Measurements from ENCODE around the gene SCAMP2. TPM values are rescaled to one million over a fixed set of nuclear protein-coding genes. Genes with fewer than 3 reads are reported as not detected.

The SCAMP2 gene
- total and polyA plus RNA-seq, 4 donors: 21.7 to 42.5 (median 29.1) TPM

DNA sequence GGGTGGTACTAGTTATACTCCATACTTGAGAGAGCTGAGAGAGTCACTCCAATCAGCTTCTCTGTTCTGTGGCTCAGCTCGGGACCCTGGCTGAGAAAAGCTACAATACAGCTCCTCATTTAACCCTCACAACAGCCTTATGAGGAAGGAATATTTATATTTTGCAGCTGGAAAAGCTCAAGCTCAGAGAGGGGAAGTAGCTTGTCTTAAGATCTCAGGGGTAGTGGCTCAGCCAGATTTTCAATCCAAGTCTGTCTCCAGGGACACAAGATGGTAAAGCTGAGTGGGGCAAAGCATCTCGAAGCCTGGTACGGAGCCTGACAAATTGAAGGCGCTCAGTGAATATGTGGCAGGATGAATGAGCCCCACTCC is 14.8 kb downstream of the SCAMP2 start:
- H3K4me3 ChIP-seq (ENCODE audit: low read depth in 1 of 3, low read length in 3 of 3): no peak overlapping the region
- 91% methylated on average over 4 of the region's 4 CpGs for WGBS
- peaks cover 0 to 12% (median 2%) of the 10 kb centered on the region in 4 donors for H3K36me3 ChIP-seq (ENCODE audit: control insufficient read depth in 4 of 4, insufficient read depth in 3 of 4, low read depth in 1 of 4, low read length in 3 of 4)
- peaks cover 0 to 5% (median 0%) of the 10 kb centered on the region in 4 donors for H3K4me1 ChIP-seq (ENCODE audit: control insufficient read depth in 4 of 4, insufficient read depth in 4 of 4, low read length in 3 of 4)
- H3K9ac ChIP-seq (ENCODE audit: low read depth in 1 of 2, low read length in 2 of 2): no peak overlapping the region
- no peaks in the 10 kb centered on the region for H3K27me3 ChIP-seq (ENCODE audit: control insufficient read depth in 4 of 4, insufficient read depth in 4 of 4, low read length in 3 of 4)
- no peaks in the 10 kb centered on the region for H3K9me3 ChIP-seq (ENCODE audit: control insufficient read depth in 4 of 4, low read length in 3 of 4)
- TF ChIP-seq EGR1 (IDR thresholded peaks at IDR 0.05; ENCODE audit: low read depth in 2 of 2) (no peak), JUND (IDR thresholded peaks at IDR 0.05) (no peak), SP1 (IDR thresholded peaks at IDR 0.05) (no peak), GABPA (IDR thresholded peaks at IDR 0.05 in 1 of 2, conservative IDR thresholded peaks at IDR 0.05 in 1 of 2) (no peak), HNF4G (IDR thresholded peaks at IDR 0.05) (no peak), TAF1 (conservative IDR thresholded peaks at IDR 0.05) (no peak), FOXA2 (IDR thresholded peaks at IDR 0.05) (no peak), RXRA (IDR thresholded peaks at IDR 0.05) (no peak), YY1 (IDR thresholded peaks at IDR 0.05) (no peak)
- TF ChIP-seq, protein P1, sequence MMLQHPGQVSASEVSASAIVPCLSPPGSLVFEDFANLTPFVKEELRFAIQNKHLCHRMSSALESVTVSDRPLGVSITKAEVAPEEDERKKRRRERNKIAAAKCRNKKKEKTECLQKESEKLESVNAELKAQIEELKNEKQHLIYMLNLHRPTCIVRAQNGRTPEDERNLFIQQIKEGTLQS (IDR thresholded peaks at IDR 0.05): no peak
- TF ChIP-seq, protein P2, sequence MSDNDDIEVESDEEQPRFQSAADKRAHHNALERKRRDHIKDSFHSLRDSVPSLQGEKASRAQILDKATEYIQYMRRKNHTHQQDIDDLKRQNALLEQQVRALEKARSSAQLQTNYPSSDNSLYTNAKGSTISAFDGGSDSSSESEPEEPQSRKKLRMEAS (IDR thresholded peaks at IDR 0.05): no peak
- TF ChIP-seq, protein P3, sequence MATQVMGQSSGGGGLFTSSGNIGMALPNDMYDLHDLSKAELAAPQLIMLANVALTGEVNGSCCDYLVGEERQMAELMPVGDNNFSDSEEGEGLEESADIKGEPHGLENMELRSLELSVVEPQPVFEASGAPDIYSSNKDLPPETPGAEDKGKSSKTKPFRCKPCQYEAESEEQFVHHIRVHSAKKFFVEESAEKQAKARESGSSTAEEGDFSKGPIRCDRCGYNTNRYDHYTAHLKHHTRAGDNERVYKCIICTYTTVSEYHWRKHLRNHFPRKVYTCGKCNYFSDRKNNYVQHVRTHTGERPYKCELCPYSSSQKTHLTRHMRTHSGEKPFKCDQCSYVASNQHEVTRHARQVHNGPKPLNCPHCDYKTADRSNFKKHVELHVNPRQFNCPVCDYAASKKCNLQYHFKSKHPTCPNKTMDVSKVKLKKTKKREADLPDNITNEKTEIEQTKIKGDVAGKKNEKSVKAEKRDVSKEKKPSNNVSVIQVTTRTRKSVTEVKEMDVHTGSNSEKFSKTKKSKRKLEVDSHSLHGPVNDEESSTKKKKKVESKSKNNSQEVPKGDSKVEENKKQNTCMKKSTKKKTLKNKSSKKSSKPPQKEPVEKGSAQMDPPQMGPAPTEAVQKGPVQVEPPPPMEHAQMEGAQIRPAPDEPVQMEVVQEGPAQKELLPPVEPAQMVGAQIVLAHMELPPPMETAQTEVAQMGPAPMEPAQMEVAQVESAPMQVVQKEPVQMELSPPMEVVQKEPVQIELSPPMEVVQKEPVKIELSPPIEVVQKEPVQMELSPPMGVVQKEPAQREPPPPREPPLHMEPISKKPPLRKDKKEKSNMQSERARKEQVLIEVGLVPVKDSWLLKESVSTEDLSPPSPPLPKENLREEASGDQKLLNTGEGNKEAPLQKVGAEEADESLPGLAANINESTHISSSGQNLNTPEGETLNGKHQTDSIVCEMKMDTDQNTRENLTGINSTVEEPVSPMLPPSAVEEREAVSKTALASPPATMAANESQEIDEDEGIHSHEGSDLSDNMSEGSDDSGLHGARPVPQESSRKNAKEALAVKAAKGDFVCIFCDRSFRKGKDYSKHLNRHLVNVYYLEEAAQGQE (IDR thresholded peaks at IDR 0.05): no peak
- TF ChIP-seq, protein P4, sequence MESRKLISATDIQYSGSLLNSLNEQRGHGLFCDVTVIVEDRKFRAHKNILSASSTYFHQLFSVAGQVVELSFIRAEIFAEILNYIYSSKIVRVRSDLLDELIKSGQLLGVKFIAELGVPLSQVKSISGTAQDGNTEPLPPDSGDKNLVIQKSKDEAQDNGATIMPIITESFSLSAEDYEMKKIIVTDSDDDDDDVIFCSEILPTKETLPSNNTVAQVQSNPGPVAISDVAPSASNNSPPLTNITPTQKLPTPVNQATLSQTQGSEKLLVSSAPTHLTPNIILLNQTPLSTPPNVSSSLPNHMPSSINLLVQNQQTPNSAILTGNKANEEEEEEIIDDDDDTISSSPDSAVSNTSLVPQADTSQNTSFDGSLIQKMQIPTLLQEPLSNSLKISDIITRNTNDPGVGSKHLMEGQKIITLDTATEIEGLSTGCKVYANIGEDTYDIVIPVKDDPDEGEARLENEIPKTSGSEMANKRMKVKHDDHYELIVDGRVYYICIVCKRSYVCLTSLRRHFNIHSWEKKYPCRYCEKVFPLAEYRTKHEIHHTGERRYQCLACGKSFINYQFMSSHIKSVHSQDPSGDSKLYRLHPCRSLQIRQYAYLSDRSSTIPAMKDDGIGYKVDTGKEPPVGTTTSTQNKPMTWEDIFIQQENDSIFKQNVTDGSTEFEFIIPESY (IDR thresholded peaks at IDR 0.05): no peak
- no peak overlapping the region for H3K27ac ChIP-seq (ENCODE audit: low read depth in 1 of 2, low read length in 2 of 2)
- DNase-seq (ENCODE audit: low spot score): no peak

DNA sequence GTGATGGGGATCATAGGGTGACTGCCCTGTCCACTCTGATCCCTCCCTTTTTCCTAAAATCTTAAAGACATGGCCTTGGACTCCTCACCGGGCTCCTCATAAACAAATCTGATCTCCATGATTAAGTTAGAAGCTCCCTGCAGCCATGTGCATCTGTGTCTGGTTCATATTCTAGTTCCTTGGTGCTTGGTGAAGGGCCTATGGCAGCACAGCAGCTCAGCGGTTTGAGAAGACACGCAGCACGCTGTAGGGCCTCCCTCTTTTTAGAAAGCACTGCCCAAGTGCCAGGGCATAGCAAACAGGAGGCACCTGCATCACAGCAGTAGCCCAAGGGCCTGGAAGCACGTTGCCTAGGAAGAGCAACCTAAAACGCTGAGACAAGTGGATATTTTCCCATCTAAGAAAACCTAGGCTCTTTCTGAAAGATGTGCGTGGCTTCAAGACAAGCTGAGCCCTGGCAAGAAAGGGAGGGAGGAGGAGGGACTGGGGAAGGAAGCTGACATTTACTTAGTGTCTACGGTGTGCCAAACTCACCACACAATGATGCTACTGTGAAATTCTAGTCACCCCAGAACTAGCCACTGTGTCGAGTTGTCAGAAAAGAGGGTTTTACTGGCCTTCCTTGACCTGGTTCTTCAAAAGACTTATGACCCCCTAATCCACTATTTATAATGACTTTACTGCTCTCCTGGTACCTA is 15.3 kb downstream of the SCAMP2 start:
- Histone ChIP-seq H3K9me3 (ENCODE audit: control insufficient read depth in 4 of 4, low read length in 3 of 4) (no peaks in the 10 kb centered on the region), H3K4me1 (ENCODE audit: control insufficient read depth in 4 of 4, insufficient read depth in 4 of 4, low read length in 3 of 4) (peaks cover 0 to 5% (median 0%) of the 10 kb centered on the region in 4 donors), H3K4me3 (ENCODE audit: low read depth in 1 of 3, low read length in 3 of 3) (no peak overlapping the region), H3K27ac (ENCODE audit: low read depth in 1 of 2, low read length in 2 of 2) (no peak overlapping the region), H3K27me3 (ENCODE audit: control insufficient read depth in 4 of 4, insufficient read depth in 4 of 4, low read length in 3 of 4) (no peaks in the 10 kb centered on the region), H3K9ac (ENCODE audit: low read depth in 1 of 2, low read length in 2 of 2) (no peak overlapping the region), H3K36me3 (ENCODE audit: control insufficient read depth in 4 of 4, insufficient read depth in 3 of 4, low read depth in 1 of 4, low read length in 3 of 4) (peaks cover 0 to 17% (median 4%) of the 10 kb centered on the region in 4 donors)
- no peak for DNase-seq (ENCODE audit: low spot score)
- 77% methylated on average over 9 of the region's 9 CpGs for WGBS
- TF ChIP-seq GABPA (IDR thresholded peaks at IDR 0.05 in 1 of 2, conservative IDR thresholded peaks at IDR 0.05 in 1 of 2): no peak
- TF ChIP-seq RAD21 (IDR thresholded peaks at IDR 0.05): no peak
- no peak for TF ChIP-seq FOXA1 (IDR thresholded peaks at IDR 0.05)
- no peak for TF ChIP-seq EGR1 (IDR thresholded peaks at IDR 0.05; ENCODE audit: low read depth in 2 of 2)
- no peak for TF ChIP-seq YY1 (IDR thresholded peaks at IDR 0.05)
- no peak for TF ChIP-seq TAF1 (conservative IDR thresholded peaks at IDR 0.05)
- TF ChIP-seq RXRA (IDR thresholded peaks at IDR 0.05): no peak
- TF ChIP-seq FOXA2 (IDR thresholded peaks at IDR 0.05): no peak
- no peak for TF ChIP-seq SP1 (IDR thresholded peaks at IDR 0.05)
- TF ChIP-seq, protein P5, sequence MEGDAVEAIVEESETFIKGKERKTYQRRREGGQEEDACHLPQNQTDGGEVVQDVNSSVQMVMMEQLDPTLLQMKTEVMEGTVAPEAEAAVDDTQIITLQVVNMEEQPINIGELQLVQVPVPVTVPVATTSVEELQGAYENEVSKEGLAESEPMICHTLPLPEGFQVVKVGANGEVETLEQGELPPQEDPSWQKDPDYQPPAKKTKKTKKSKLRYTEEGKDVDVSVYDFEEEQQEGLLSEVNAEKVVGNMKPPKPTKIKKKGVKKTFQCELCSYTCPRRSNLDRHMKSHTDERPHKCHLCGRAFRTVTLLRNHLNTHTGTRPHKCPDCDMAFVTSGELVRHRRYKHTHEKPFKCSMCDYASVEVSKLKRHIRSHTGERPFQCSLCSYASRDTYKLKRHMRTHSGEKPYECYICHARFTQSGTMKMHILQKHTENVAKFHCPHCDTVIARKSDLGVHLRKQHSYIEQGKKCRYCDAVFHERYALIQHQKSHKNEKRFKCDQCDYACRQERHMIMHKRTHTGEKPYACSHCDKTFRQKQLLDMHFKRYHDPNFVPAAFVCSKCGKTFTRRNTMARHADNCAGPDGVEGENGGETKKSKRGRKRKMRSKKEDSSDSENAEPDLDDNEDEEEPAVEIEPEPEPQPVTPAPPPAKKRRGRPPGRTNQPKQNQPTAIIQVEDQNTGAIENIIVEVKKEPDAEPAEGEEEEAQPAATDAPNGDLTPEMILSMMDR (IDR thresholded peaks at IDR 0.05; ENCODE audit: low read depth, low read length, missing input control): no peak
- TF ChIP-seq JUND (IDR thresholded peaks at IDR 0.05): no peak
- TF ChIP-seq HNF4A (conservative IDR thresholded peaks at IDR 0.05): no peak
- TF ChIP-seq, protein P1 (IDR thresholded peaks at IDR 0.05): no peak
- TF ChIP-seq, protein P2 (IDR thresholded peaks at IDR 0.05): no peak
- TF ChIP-seq NR2F2 (IDR thresholded peaks at IDR 0.05): no peak
- TF ChIP-seq, protein P4 (IDR thresholded peaks at IDR 0.05): no peak

Measured in liver (tissue), 9 donors.